HG03064 (cell line): Measurements from ENCODE around the gene LY6G6F.

ENCODE experiments used
- ATAC-seq: cut with Tn5 transposase; IDR thresholded peaks from one replicate; pipeline ENCODE4 v1.9.1; 2021; ENCODE audit warnings: low read depth; ENCODE audit not compliant: unreplicated experiment

LY6G6F gene

GRCh38 chr6:31722173-31722572 lies 15.5 kb downstream of the LY6G6F start:
- no peak for ATAC-seq

- no peak for ATAC-seq
These were observed 16.7 kb downstream of the LY6G6F start, which contains the start of gene MPIG6B for GRCh38 chr6:31723245-31723979. TSS of gene MPIG6B (plus strand) at chr6:31723373. CDS start at chr6:31723384, 11 bp downstream.

- no peak for ATAC-seq
These were observed 17.5 kb downstream of the LY6G6F start for GRCh38 chr6:31723980-31724691.

GRCh38 chr6:31725502-31726350 lies 19.1 kb downstream of the LY6G6F start:
- no peak for ATAC-seq

- ATAC-seq: no peak
These were observed 20.5 kb downstream of the LY6G6F start for GRCh38 chr6:31727034-31727716.

GRCh38 chr6:31727717-31728671 lies 21.3 kb downstream of the LY6G6F start:
- no peak for ATAC-seq

- no peak for ATAC-seq
These were observed 22.3 kb downstream of the LY6G6F start, which contains the start of gene DDAH2 for GRCh38 chr6:31728767-31729514. TSS of gene DDAH2 (minus strand) at chr6:31729299. CDS start at chr6:31729161, 138 bp downstream.

- no peak for ATAC-seq
These were observed 22.9 kb downstream of the LY6G6F start for GRCh38 chr6:31729515-31729978.

- ATAC-seq: no peak
These were observed 23.4 kb downstream of the LY6G6F start for GRCh38 chr6:31729979-31730630.

- ATAC-seq: no peak
These were observed 24.0 kb downstream of the LY6G6F start for GRCh38 chr6:31730631-31731086.

GRCh38 chr6:31732029-31732428 lies 25.4 kb downstream of the LY6G6F start:
- ATAC-seq: no peak

- ATAC-seq: no peak
These were observed 27.1 kb downstream of the LY6G6F start for GRCh38 chr6:31733734-31734133.

- no peak for ATAC-seq
These were observed 27.7 kb downstream of the LY6G6F start for GRCh38 chr6:31734247-31734820.

GRCh38 chr6:31734821-31735406 lies 28.2 kb downstream of the LY6G6F start:
- ATAC-seq: no peak

GRCh38 chr6:31736021-31736767 lies 29.5 kb downstream of the LY6G6F start, which contains the start of gene CLIC1:
TSS of gene CLIC1 (minus strand) at chr6:31736530. CDS start at chr6:31736300, 230 bp downstream.
- no peak for ATAC-seq

- no peak for ATAC-seq
These were observed 30.2 kb downstream of the LY6G6F start for GRCh38 chr6:31736768-31737314.
